Neural cell (in vitro differentiated cells): ENCODE measurements around the gene COL19A1. TPM values are rescaled to one million over a fixed set of nuclear protein-coding genes. Genes with fewer than 3 reads are reported as not detected.

Source experiments
- H2AFZ ChIP-seq: fragments of 200-600, 300-800 bp; sonication (generic), shearing (Covaris generic); 2 replicates; pipeline ENCODE4 v1.6.0; 2014; ENCODE audit warnings: low read depth, mild to moderate bottlenecking, antibody characterized with exemption, low read length, moderate library complexity
- H3F3A ChIP-seq: fragments of 200-600 bp; shearing (Covaris generic); 2 replicates; pipeline ENCODE4 v1.6.1; 2016; ENCODE audit warnings: mild to moderate bottlenecking, moderate library complexity, mixed read lengths, antibody characterized with exemption, low read length; ENCODE audit not compliant: insufficient read depth, poor library complexity, severe bottlenecking
- H3K27ac ChIP-seq: fragments of 200-600, 300-800 bp; sonication (generic), shearing (Covaris generic); 2 replicates; pipeline ENCODE4 v1.5.1; 2014; ENCODE audit warnings: mild to moderate bottlenecking, low read length, moderate library complexity
- H3K27me3 ChIP-seq: fragments of 300-800, 200-600 bp; sonication (generic), shearing (Covaris generic); 2 replicates; pipeline ENCODE4 v1.6.0; 2014; ENCODE audit warnings: mild to moderate bottlenecking, low read depth, low read length, moderate library complexity; ENCODE audit not compliant: insufficient read depth
- H3K36me3 ChIP-seq: fragments of 300-800, 200-600 bp; sonication (generic), shearing (Covaris generic); 2 replicates; pipeline ENCODE4 v1.5.1; 2014; ENCODE audit warnings: mild to moderate bottlenecking, antibody characterized with exemption, low read length, moderate library complexity; ENCODE audit not compliant: insufficient read depth
- H3K4me2 ChIP-seq: fragments of 300-800, 200-600 bp; sonication (generic), shearing (Covaris generic); 2 replicates; pipeline ENCODE4 v1.6.0; 2014; ENCODE audit warnings: mild to moderate bottlenecking, low read length
- H3K4me3 ChIP-seq: fragments of 300-800, 200-600 bp; sonication (generic), shearing (Covaris generic); 2 replicates; pipeline ENCODE4 v1.5.1; 2014; ENCODE audit warnings: mild to moderate bottlenecking, low read length, moderate library complexity
- H3K79me2 ChIP-seq: fragments of 200-600 bp; shearing (Covaris generic); replicated peaks from 2 replicates; pipeline ENCODE4 v1.6.0; 2014; ENCODE audit warnings: mild to moderate bottlenecking, low read length, moderate library complexity; ENCODE audit not compliant: insufficient read depth
- H3K9ac ChIP-seq: fragments of 300-800, 200-600 bp; sonication (generic), shearing (Covaris generic); 2 replicates; pipeline ENCODE4 v1.6.1; 2016; ENCODE audit warnings: mild to moderate bottlenecking, low read length, mixed read lengths
- H3K9me2 ChIP-seq: fragments of 200-600 bp; shearing (Covaris generic); 2 replicates; pipeline ENCODE4 v1.6.1; 2016; ENCODE audit warnings: mild to moderate bottlenecking, low read length, mixed read lengths; ENCODE audit not compliant: insufficient read depth
- H3K9me3 ChIP-seq: fragments of 200-600, 300-800 bp; sonication (generic), shearing (Covaris generic); 2 replicates; pipeline ENCODE4 v1.6.1; 2016; ENCODE audit warnings: mild to moderate bottlenecking, mixed run types, low read length, moderate library complexity, mixed read lengths
- H4K20me1 ChIP-seq: fragments of 200-600 bp; shearing (Covaris generic); 2 replicates; pipeline ENCODE4 v1.6.1; 2016; ENCODE audit warnings: mild to moderate bottlenecking, mixed run types; ENCODE audit not compliant: insufficient read depth
- CTCF ChIP-seq: fragments of 450-650 bp; IDR thresholded peaks from 2 replicates; pipeline ENCODE4 v1.5.1; 2014; ENCODE audit warnings: antibody characterized with exemption, mild to moderate bottlenecking, moderate library complexity; ENCODE audit not compliant: poor library complexity, severe bottlenecking
- EP300 ChIP-seq: fragments of 450-650 bp; conservative IDR thresholded peaks from 2 replicates; pipeline ENCODE4 v1.6.1; 2014; ENCODE audit warnings: antibody characterized with exemption, mild to moderate bottlenecking, moderate library complexity; ENCODE audit not compliant: poor library complexity, severe bottlenecking
- EZH2 ChIP-seq: fragments of 200-600, 300-800 bp; shearing (Covaris generic), sonication (generic); IDR thresholded peaks from 2 replicates; pipeline ENCODE4 v1.6.1; 2014; ENCODE audit warnings: antibody characterized with exemption, low read length, borderline replicate concordance, mild to moderate bottlenecking; ENCODE audit not compliant: insufficient read depth, poor library complexity, severe bottlenecking
- MXI1 ChIP-seq: fragments of 450-650 bp; conservative IDR thresholded peaks from 2 replicates; pipeline ENCODE4 v1.6.1; 2014; ENCODE audit warnings: antibody characterized with exemption, mild to moderate bottlenecking; ENCODE audit not compliant: poor library complexity, severe bottlenecking
- POLR2AphosphoS5 ChIP-seq: IDR thresholded peaks from 2 replicates; pipeline ENCODE4 v1.6.1; 2012
- RAD21 ChIP-seq: fragments of 450-650 bp; conservative IDR thresholded peaks from 2 replicates; pipeline ENCODE4 v1.6.1; 2014; ENCODE audit warnings: antibody characterized with exemption, mild to moderate bottlenecking, moderate library complexity
- REST ChIP-seq: IDR thresholded peaks from 2 replicates; pipeline ENCODE4 v1.6.1; 2012; ENCODE audit warnings: borderline replicate concordance
- SMC3 ChIP-seq: fragments of 450-650 bp; conservative IDR thresholded peaks from 2 replicates; pipeline ENCODE4 v1.6.1; 2014; ENCODE audit warnings: antibody characterized with exemption, mild to moderate bottlenecking, moderate library complexity; ENCODE audit not compliant: poor library complexity
- TAF1 ChIP-seq: IDR thresholded peaks from 2 replicates; pipeline ENCODE4 v1.6.1; 2012; ENCODE audit warnings: low read depth
- polyA plus RNA-seq: library from polyadenylated mRNA; depleted of rRNA; stranded (reverse); fragments of >200 nt; gene quantifications from 2 replicates; pipeline ENCODE4 v1.2.3, GENCODE V29; 2014

The COL19A1 gene
- polyA plus RNA-seq, 1 donor from 2014 or later: 0.24 TPM

- Histone ChIP-seq H3K9me3 (no peaks in the 10 kb centered on the region), H3K4me2 (no peak overlapping the region), H3K9me2 (no peaks in the 10 kb centered on the region), H3K36me3 (no peaks in the 10 kb centered on the region), H3K27me3 (no peaks in the 10 kb centered on the region), H4K20me1 (no peaks in the 10 kb centered on the region), H3K79me2 (no peaks in the 10 kb centered on the region), H3K27ac (no peak overlapping the region), H3K9ac (no peak overlapping the region), H3K4me3 (no peak overlapping the region), H3F3A (no peaks in the 10 kb centered on the region), H2AFZ (no peak overlapping the region)
- TF ChIP-seq REST (no peak), EP300 (no peak), EZH2 (no peak), SMC3 (no peak), CTCF (no peak), TAF1 (no peak), MXI1 (no peak), RAD21 (no peak), POLR2AphosphoS5 (no peak)
Measured at GRCh38 chr6:70241031-70241430, 374.7 kb downstream of the COL19A1 start.

DNA sequence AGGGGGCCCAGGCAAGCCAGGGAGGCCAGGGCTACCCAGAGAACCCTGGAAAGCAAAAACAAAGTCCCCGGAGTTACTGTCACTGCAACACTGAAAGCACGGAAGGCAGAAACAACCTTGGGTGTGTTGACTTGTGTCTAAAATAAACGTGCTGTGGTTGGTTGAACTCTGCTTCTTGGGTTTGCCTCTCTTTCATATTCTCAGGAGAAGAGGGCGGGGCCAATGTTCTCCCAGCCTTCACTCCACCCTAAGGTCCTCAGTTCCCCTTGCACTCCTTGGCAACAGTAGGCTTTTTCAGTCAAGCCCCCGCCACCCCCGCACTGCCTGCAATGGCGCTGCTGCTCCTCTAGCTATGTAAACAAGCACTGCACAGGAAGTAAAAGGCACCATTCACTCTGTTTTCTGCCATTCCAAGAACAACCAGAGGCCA, 375.6 kb downstream of the COL19A1 start:
- Histone ChIP-seq H3K36me3 (no peaks in the 10 kb centered on the region), H3K9me3 (no peaks in the 10 kb centered on the region), H3K27ac (no peak overlapping the region), H3K4me2 (no peak overlapping the region), H3F3A (no peaks in the 10 kb centered on the region), H3K4me3 (no peak overlapping the region), H4K20me1 (no peaks in the 10 kb centered on the region), H3K79me2 (no peaks in the 10 kb centered on the region), H3K9me2 (no peaks in the 10 kb centered on the region), H3K9ac (no peak overlapping the region), H2AFZ (no peak overlapping the region), H3K27me3 (no peaks in the 10 kb centered on the region)
- TF ChIP-seq REST (no peak), POLR2AphosphoS5 (no peak)
